Prostate gland (tissue), 2 donors: ENCODE data around the gene SUN2. TPM values are rescaled to one million over a fixed set of nuclear protein-coding genes. Genes with fewer than 3 reads are reported as not detected.

Experiments
- DNase-seq: peaks from one replicate; pipeline ENCODE4 v3.0.0-alpha.2; 2019; ENCODE audit warnings: low spot score
- H3K27ac ChIP-seq, 2 donors: fragments of 200-600 bp; sonication (generic); 2 replicates each; pipeline ENCODE4 v1.5.1; 2017 to 2019
- H3K27me3 ChIP-seq: fragments of 200-600 bp; sonication (generic); replicated peaks from 2 replicates; pipeline ENCODE4 v1.5.1; 2019; ENCODE audit not compliant: insufficient read depth
- H3K36me3 ChIP-seq, 2 donors: fragments of 200-600 bp; sonication (generic); 1 replicate in 1 of 2; 2 replicates in 1 of 2; pipeline versions ENCODE4 v1.5.1 to v1.8.1; 2017 to 2019
- H3K4me1 ChIP-seq: fragments of 200-600 bp; sonication (generic); replicated peaks from 2 replicates; pipeline ENCODE4 v1.5.1; 2019
- H3K4me3 ChIP-seq, 2 donors: fragments of 200-600 bp; sonication (generic); 2 replicates each; pipeline ENCODE4 v1.5.1; 2017 to 2019
- H3K9me3 ChIP-seq: fragments of 200-600 bp; sonication (generic); 2 replicates; pipeline ENCODE4 v1.5.1; 2017
- POLR2A ChIP-seq: fragments of 450-650 bp; IDR thresholded peaks from one replicate; pipeline ENCODE4 v1.6.1; 2016; ENCODE audit warnings: antibody characterized with exemption, mild to moderate bottlenecking
- POLR2AphosphoS5 ChIP-seq: sonication (generic); formaldehyde crosslinking; IDR thresholded peaks from one replicate; pipeline ENCODE4 v1.6.1; 2017; ENCODE audit warnings: antibody characterized with exemption
- WGBS: methylation state at CpG from one replicate; pipeline ENCODE4 v1.1.5; 2018; 5-methylcytosine and 5-hydroxymethylcytosine counted together
- intact Hi-C: fragments of 100-400 bp; cut with DNase I; formaldehyde crosslinking; loops from one replicate; pipeline ENCODE4 v1.14.2; 2022
- total RNA-seq, 2 donors: library from RNA; depleted of rRNA; stranded (reverse); fragments of >200 nt; gene quantifications; one replicate each; pipeline ENCODE4 v1.1.0, GENCODE V29; 2016
- TF ChIP-seq, protein P1 (sequence below), 4 experiments: fragments of 200-600 bp in 2 of 4; fragments of 450-650 bp in 2 of 4; sonication (generic) in 2 of 4; IDR thresholded peaks; 1 replicate in 3 of 4; 2 replicates in 1 of 4; pipeline ENCODE4 v1.5.1; 2016 to 2019; ENCODE audit warnings: antibody characterized with exemption in 4 of 4, mild to moderate bottlenecking in 2 of 4, moderate library complexity in 2 of 4

Gene SUN2
- total RNA-seq, 2 donors from 2014 or later: 401 to 445 TPM

DNA sequence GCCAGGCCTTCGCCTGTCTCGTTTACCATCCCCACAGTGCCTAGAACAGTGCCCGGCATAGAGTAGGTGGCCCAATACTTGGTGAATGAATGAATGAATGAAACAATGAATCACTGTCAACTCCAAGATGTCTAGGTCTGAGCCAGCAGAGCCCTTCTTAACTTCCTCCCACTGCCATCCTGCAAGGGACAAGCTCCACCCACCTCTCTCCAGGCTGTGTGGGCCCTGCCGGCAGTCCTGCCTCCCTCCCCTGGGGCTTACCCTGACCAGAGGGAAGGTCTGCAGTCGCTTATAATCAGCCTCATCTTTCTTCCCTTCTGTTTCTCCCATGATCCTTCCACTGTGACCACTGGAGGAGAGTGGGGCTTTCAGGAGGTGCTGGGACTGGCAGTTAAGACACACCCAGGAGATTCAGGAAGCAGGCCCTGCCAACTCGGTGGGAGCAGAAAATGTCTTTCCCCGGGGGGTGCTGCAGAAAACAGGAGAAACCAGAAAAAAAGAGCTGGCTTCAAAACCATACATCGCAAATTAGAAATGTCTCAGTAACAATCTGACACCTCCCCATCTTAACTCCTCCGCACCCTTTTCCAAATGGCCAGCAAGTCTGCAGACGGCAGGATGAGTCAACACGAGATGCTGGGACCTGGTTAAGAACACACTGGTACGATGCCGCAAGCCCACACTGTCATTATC lies 26.8 kb upstream of the SUN2 start:
- Histone ChIP-seq H3K9me3 (no peaks in the 10 kb centered on the region), H3K27me3 (no peaks in the 10 kb centered on the region), H3K27ac (no peak overlapping the region), H3K4me3 (no peak overlapping the region), H3K4me1 (no peaks in the 10 kb centered on the region), H3K36me3 (peaks cover 0 to 7% of the 10 kb centered on the region in 2 donors)
- no peak for DNase-seq
- 54% methylated on average over 13 of the region's 13 CpGs for WGBS
- TF ChIP-seq POLR2AphosphoS5 (no peak), POLR2A (no peak)
- TF ChIP-seq, protein P1, sequence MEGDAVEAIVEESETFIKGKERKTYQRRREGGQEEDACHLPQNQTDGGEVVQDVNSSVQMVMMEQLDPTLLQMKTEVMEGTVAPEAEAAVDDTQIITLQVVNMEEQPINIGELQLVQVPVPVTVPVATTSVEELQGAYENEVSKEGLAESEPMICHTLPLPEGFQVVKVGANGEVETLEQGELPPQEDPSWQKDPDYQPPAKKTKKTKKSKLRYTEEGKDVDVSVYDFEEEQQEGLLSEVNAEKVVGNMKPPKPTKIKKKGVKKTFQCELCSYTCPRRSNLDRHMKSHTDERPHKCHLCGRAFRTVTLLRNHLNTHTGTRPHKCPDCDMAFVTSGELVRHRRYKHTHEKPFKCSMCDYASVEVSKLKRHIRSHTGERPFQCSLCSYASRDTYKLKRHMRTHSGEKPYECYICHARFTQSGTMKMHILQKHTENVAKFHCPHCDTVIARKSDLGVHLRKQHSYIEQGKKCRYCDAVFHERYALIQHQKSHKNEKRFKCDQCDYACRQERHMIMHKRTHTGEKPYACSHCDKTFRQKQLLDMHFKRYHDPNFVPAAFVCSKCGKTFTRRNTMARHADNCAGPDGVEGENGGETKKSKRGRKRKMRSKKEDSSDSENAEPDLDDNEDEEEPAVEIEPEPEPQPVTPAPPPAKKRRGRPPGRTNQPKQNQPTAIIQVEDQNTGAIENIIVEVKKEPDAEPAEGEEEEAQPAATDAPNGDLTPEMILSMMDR (IDR thresholded peaks at IDR 0.05): no peak
- intact Hi-C loops: no loop called here

DNA sequence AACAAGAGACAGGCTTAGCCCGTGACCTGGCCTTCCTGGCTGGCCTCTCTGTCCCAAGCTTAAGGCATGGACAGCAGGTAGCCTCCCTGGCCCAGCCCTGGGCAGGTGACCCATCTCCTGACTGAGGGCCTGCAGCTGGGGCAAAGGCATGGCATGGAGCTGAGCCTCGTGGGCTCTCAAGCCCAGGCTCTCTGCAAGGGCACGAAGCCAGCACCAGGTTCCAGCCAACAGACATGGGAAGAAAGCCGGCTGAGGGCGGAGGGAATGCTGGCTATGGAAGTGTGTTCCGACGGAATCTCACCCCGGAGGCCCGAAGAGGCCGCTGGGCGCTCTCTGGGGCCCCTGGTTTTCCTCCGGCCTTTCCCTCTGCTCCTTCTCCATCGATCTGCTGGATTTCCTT lies 25.2 kb upstream of the SUN2 start:
- Histone ChIP-seq H3K27me3 (no peaks in the 10 kb centered on the region), H3K4me1 (no peaks in the 10 kb centered on the region), H3K9me3 (no peaks in the 10 kb centered on the region), H3K36me3 (peaks cover 0 to 7% of the 10 kb centered on the region in 2 donors), H3K27ac (no peak overlapping the region), H3K4me3 (no peak overlapping the region)
- TF ChIP-seq POLR2AphosphoS5: no peak
- TF ChIP-seq, protein P1 (IDR thresholded peaks at IDR 0.05): no peak
- no peak for TF ChIP-seq POLR2A
- WGBS: 81% methylated on average over 13 of the region's 13 CpGs
- DNase-seq: no peak
- intact Hi-C loops: no loop called here

DNA sequence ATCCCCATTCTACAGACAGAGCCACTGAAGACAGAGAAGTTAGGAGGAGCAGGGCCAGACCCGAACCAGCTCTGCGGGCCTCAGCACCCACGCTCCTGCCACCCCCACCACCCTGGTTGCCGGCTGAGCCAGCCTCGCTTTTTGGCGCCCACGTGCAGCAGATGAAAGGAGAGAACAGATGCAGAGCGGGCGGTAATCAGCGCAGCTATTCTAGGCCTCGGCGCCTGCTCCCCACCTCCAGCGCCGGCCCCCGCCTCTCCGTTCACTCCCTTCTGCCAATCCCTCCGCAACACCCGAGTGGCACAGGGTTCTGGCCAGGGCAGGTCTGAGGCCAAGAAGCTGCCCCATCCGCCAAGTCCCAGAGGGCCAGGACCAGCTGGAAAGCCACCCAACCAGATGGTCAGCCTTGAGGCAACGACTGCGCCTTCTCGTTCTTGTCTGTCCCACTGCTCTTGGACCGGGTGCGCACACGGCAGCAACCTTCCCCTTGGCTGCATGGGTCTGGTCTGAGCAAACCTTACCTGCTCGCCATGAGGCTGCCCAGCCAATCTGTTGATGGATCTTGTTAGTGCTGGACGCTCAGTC lies 21.4 kb upstream of the SUN2 start:
- no peaks in the 10 kb centered on the region for H3K4me1 ChIP-seq
- no peak overlapping the region for H3K27ac ChIP-seq
- no peak overlapping the region for H3K4me3 ChIP-seq
- no peak for TF ChIP-seq POLR2A
- TF ChIP-seq POLR2AphosphoS5: no peak
- TF ChIP-seq, protein P1 (IDR thresholded peaks at IDR 0.05): no peak
- DNase-seq: no peak
- H3K9me3 ChIP-seq: no peaks in the 10 kb centered on the region
- H3K27me3 ChIP-seq: no peaks in the 10 kb centered on the region
- 91% methylated on average over 27 of the region's 27 CpGs for WGBS
- peaks cover 0 to 7% of the 10 kb centered on the region in 2 donors for H3K36me3 ChIP-seq
- intact Hi-C loops: no loop called here

DNA sequence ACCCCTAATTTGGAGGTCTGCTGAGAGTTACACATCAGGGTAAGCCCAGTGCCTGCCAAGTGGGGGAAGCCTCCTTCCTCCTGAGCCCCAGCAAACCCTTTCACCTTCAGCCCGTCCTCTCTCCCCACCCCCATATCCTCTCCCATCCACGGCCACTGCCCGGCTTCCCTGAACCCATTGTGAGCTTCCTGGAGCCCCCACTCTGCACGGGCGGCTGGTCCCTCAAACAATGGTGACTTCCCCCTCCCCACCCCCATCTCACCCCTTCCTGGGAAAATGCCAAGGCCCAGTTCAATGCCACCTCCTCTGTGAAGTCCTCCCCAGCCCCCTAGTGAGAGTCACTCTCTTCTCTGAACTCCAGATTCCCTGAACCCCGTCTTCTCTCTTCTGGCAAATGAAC lies 20.3 kb upstream of the SUN2 start:
- Histone ChIP-seq H3K36me3 (peaks cover 0 to 7% of the 10 kb centered on the region in 2 donors), H3K9me3 (no peaks in the 10 kb centered on the region), H3K4me1 (no peaks in the 10 kb centered on the region), H3K27ac (no peak overlapping the region), H3K27me3 (no peaks in the 10 kb centered on the region), H3K4me3 (no peak overlapping the region)
- intact Hi-C loops: no loop called here
- 58% methylated on average over 6 of the region's 6 CpGs for WGBS
- TF ChIP-seq POLR2A: no peak
- no peak for TF ChIP-seq POLR2AphosphoS5
- TF ChIP-seq, protein P1 (IDR thresholded peaks at IDR 0.05): no peak
- DNase-seq: no peak

DNA sequence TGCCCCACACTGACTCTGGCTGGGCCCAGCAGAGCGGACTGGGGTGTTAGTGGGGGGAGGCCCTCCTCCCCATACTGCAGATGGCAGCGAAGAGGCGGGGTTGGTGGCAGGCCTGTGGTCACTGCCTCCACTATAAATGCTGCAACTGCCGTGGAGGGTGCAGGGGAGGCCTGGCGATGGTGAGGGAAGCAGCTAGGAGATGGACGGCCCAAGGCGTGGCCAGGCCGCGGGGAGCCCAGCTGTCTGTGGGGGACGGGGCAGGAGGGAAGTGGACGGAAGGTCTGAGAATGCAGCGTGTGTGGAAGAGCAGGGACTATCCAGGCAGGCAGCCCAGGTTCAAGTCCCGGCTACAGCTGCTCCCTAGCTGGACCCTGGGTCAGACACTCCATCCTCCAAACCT lies 19.9 kb upstream of the SUN2 start:
- intact Hi-C loops: no loop called here
- WGBS: 56% methylated on average over 13 of the region's 13 CpGs
- no peaks in the 10 kb centered on the region for H3K4me1 ChIP-seq
- no peaks in the 10 kb centered on the region for H3K9me3 ChIP-seq
- no peak overlapping the region for H3K27ac ChIP-seq
- TF ChIP-seq POLR2A: no peak
- TF ChIP-seq POLR2AphosphoS5: no peak
- TF ChIP-seq, protein P1 (IDR thresholded peaks at IDR 0.05): no peak
- H3K36me3 ChIP-seq: peaks cover 0 to 7% of the 10 kb centered on the region in 2 donors
- DNase-seq: no peak
- no peak overlapping the region for H3K4me3 ChIP-seq
- H3K27me3 ChIP-seq: no peaks in the 10 kb centered on the region
